Natural killer cell treated with Interleukin-12 subunit alpha and Interleukin-12 subunit beta and Interleukin-15 and Interleukin-18, amount 100 ng/mL, for 72 hours (primary cell): ENCODE measurements around the gene NOP58. TPM values are rescaled to one million over a fixed set of nuclear protein-coding genes. Genes with fewer than 3 reads are reported as not detected.

Experiments
- ATAC-seq, 2 donors: fragments of 150-1000 bp; cut with Tn5 transposase in 1 of 2; sonication (Bioruptor Pico), chemical (Tn5 transposase) in 1 of 2; 2 replicates each; pipeline ENCODE4 v1.10.0; 2021
- DNase-seq: peaks from one replicate; pipeline ENCODE4 v3.0.0; 2022; ENCODE audit warnings: low spot score
- H3K27ac Mint-ChIP-seq, 2 donors: 1 replicate in 1 of 2; 2 replicates in 1 of 2; pipeline ENCODE4 v1.8.0; 2022; ENCODE audit warnings: mixed read lengths in 2 of 2, mild to moderate bottlenecking in 1 of 2, moderate library complexity in 1 of 2
- H3K27me3 Mint-ChIP-seq, 2 donors: 1 replicate in 1 of 2; 2 replicates in 1 of 2; pipeline ENCODE4 v1.8.0; 2022; ENCODE audit warnings: mixed read lengths in 2 of 2
- H3K36me3 Mint-ChIP-seq: one replicate; pipeline ENCODE4 v1.8.0; 2022; ENCODE audit warnings: mixed read lengths
- H3K4me1 Mint-ChIP-seq, 2 donors: 1 replicate in 1 of 2; 2 replicates in 1 of 2; pipeline ENCODE4 v1.8.0; 2022; ENCODE audit warnings: low read depth in 2 of 2, mixed read lengths in 2 of 2, mild to moderate bottlenecking in 1 of 2
- H3K4me3 Mint-ChIP-seq: one replicate; pipeline ENCODE4 v1.8.0; 2022; ENCODE audit warnings: mixed read lengths
- H3K9me3 Mint-ChIP-seq: 2 replicates; pipeline ENCODE4 v1.8.0; 2022; ENCODE audit warnings: mixed read lengths
- total RNA-seq, 2 donors: library from RNA; stranded (reverse); gene quantifications; one replicate each; pipeline ENCODE4 v1.2.3, GENCODE V29; 2022

NOP58 gene
- total RNA-seq, 2 donors from 2014 or later, result 136 to 278 TPM

DNA sequence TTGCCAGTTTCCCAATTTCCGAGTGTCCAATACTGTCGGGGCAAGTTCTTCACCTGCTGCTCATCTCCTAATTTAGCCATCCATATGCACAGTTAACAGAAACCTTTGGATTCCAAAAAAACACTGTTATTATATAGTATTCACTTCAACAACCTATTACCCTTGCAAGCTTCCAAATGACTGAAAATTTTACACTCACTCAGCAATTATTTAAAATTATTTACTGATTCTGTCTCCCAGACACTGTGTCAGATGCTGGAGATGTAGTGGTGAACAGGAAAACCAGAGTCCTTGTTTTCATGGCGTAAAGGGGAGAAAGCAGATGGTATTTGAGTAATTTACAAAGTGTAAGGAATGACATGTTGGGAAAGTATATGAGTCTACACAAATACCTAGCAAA, 56.9 kb downstream of the NOP58 start:
- H3K4me1 Mint-ChIP-seq, result no peaks in the 10 kb centered on the region
- no peak for DNase-seq
- H3K4me3 Mint-ChIP-seq, result no peak overlapping the region
- no peaks in the 10 kb centered on the region for H3K9me3 Mint-ChIP-seq
- no peaks in the 10 kb centered on the region for H3K36me3 Mint-ChIP-seq
- H3K27me3 Mint-ChIP-seq, result no peaks in the 10 kb centered on the region
- no peak overlapping the region for H3K27ac Mint-ChIP-seq
- ATAC-seq, result no peak

DNA sequence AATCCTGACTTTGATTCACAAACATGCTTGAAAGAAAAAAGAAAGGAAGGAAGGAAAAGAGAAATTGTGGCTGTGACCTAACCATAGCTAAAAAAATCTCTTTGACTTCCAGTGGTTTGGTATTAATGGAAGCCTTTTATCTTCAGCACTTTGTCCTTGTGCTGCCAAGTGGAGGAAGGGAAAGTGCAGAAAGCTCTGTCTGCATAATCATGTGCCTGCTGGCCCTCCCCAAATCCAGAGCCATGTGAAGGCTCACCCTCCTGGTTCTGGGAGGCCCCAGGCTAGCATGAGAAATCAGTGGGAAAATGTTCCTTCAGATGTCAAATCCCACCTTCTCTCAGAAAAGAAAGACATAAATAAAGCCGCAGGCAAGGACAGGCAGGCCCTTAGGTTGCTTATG, 62.3 kb downstream of the NOP58 start:
- ATAC-seq, result no peak
- H3K4me1 Mint-ChIP-seq, result no peaks in the 10 kb centered on the region
- no peak for DNase-seq
- H3K9me3 Mint-ChIP-seq, result no peaks in the 10 kb centered on the region
- H3K4me3 Mint-ChIP-seq, result no peak overlapping the region
- H3K27ac Mint-ChIP-seq, result no peak overlapping the region
- no peaks in the 10 kb centered on the region for H3K27me3 Mint-ChIP-seq
- no peaks in the 10 kb centered on the region for H3K36me3 Mint-ChIP-seq

DNA sequence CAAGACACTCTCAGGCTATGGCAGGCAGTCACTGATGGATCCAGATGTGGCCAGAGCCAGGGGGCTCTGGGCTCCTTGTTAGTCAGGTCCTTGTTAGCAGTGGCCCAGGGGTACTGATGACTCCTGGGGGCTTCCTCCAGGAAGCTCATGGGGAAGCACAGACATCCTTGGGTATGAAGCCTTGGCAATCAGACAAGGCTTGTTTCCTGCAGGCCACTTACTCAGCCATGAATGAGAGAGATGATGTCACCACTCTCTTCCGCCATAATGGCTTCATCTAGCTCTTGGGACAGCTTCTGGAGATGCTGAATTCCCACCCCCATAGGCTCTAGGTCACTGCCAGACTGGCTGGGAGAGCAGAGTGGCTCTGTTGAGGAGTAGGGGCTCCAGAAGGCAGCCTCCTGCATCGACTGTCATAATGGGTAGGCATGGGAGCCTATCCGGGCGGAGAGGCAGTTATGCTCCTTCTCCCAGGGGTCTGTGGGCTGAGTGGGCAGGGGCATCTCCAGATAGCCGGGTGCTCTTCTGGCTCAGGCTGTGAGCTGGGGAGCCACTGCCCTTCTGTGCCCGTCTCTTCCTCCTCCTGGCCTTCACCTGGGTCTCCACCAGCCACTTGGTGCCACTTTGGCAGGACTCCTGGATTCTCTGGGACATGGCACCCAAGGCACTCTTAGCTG, 70.4 kb downstream of the NOP58 start:
- H3K36me3 Mint-ChIP-seq, result no peaks in the 10 kb centered on the region
- H3K4me1 Mint-ChIP-seq, result no peaks in the 10 kb centered on the region
- no peaks in the 10 kb centered on the region for H3K9me3 Mint-ChIP-seq
- ATAC-seq (no peak), DNase-seq (no peak)
- H3K27me3 Mint-ChIP-seq, result no peaks in the 10 kb centered on the region
- no peak overlapping the region for H3K27ac Mint-ChIP-seq
- H3K4me3 Mint-ChIP-seq, result no peak overlapping the region

DNA sequence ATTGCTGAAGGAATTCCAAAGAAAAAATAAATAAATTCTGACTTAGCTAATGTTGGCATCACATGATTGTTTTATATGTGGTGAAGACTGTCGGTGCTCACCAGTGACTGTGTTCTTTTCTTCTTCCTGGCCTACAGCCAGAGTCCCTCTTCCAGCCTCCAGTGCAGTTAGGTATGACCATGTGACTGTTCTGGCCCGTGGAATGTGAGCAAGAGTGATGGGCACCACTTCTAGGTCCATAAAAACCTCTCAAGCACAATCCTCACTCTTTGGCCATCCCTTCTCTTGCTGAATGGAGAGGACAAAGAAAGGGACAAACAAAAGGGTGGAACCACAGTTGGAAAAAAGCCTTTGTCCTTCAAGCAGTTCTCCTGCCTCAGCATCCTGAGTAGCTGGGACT, 71.6 kb downstream of the NOP58 start:
- no peaks in the 10 kb centered on the region for H3K27me3 Mint-ChIP-seq
- H3K4me3 Mint-ChIP-seq, result no peak overlapping the region
- no peaks in the 10 kb centered on the region for H3K9me3 Mint-ChIP-seq
- no peak overlapping the region for H3K27ac Mint-ChIP-seq
- no peaks in the 10 kb centered on the region for H3K36me3 Mint-ChIP-seq
- H3K4me1 Mint-ChIP-seq, result no peaks in the 10 kb centered on the region
- ATAC-seq (no peak), DNase-seq (no peak)

DNA sequence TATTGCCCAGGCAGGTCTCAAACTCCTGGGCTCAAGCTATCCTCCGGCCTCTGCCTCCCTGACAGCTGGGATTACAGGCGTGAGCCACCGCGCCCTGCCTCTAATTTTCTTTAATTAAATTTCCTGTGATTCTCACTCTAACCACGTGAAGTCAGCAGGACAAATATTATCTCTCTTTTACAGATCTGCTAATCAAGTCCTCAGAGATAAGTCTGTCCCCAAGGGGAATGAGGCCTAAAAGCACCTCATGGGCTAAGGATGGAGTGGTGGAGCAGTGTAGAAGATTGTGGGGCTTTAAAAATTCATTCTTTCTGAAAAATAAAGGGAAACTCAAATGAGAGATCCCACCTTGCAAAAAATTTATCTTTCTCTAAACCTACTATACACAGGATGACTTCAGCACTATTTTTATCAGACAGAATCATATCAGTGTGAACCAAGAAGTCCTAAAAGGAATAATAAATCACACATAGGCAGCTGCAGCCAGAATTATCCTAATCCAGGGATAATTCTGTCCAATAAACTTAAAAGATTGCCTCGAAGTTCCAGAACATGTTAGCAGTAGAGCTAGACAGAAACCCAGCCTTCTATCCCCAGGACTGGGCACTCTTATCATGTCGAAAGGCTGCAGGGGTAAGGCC, 72.3 kb downstream of the NOP58 start:
- no peak for ATAC-seq
- no peaks in the 10 kb centered on the region for H3K27me3 Mint-ChIP-seq
- no peak overlapping the region for H3K4me3 Mint-ChIP-seq

DNA sequence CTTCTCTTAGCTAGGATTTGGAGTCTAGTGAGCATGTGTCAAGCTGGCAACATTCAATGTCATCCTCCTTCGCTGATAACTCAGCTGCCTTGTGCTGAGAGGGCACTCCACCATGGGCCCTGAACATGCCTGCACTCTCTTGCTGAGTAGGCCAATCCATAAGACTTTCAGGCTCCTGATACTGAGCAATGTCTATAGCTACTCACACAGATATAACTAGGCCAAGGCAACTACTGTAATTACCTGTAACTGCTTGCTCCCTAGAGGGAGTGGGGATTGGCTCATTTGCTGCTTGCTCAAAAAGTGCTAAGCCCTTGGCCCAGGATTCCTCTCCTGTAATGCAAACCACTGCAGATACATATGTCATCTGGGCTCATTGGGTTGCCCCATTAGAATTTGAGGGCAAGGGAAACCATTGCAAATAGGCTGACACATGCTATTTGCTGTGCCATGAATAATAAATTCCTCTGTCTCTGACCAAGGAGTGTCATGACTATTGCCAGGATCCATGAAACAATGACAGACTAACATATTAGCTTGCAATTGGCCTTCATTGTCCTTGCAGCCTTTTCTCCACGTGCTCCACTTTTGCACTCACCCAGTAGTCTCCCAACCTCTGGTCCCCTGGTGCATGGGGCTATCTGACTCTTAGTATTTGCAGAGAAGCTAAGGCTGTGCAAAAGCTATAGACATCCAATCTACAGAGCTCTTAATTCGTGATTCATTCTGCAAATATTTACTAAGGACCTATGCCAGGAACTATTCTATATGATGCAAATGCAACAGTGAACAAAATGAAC, 73.7 kb downstream of the NOP58 start:
- H3K27me3 Mint-ChIP-seq, result no peaks in the 10 kb centered on the region
- no peak overlapping the region for H3K4me3 Mint-ChIP-seq
- no peaks in the 10 kb centered on the region for H3K4me1 Mint-ChIP-seq
- ATAC-seq (no peak), DNase-seq (no peak)
- no peak overlapping the region for H3K27ac Mint-ChIP-seq
- no peaks in the 10 kb centered on the region for H3K36me3 Mint-ChIP-seq
- H3K9me3 Mint-ChIP-seq, result no peaks in the 10 kb centered on the region

More for the DNA sequence above, 72.3 kb downstream of the NOP58 start:
- Mint-ChIP-seq H3K27ac (no peak overlapping the region), H3K36me3 (no peaks in the 10 kb centered on the region), H3K4me1 (no peaks in the 10 kb centered on the region), H3K9me3 (no peaks in the 10 kb centered on the region)
- no peak for DNase-seq

DNA sequence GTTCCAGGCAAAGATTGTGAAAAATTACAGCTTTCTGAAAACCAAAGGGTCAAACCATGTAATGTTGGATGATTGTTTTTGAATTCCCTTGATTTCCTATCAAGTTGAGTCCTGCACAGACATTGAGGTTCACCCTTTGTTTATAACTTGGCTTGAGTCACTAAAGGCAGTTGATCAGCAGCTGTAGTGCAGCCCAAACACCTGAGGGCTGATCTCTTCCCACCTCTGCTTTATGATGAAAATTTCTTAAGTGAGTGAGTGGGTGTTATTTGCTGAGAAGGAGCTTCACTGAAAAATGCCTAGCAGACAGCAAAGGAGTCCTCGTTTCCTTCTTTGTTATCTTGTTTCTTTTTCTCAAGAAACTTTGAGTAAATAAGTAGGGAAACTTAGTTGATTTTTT, 78.6 kb downstream of the NOP58 start:
- ATAC-seq (no peak), DNase-seq (no peak)
- Mint-ChIP-seq H3K27me3 (no peaks in the 10 kb centered on the region), H3K4me1 (no peaks in the 10 kb centered on the region), H3K4me3 (no peak overlapping the region), H3K9me3 (no peaks in the 10 kb centered on the region), H3K36me3 (no peaks in the 10 kb centered on the region), H3K27ac (no peak overlapping the region)

DNA sequence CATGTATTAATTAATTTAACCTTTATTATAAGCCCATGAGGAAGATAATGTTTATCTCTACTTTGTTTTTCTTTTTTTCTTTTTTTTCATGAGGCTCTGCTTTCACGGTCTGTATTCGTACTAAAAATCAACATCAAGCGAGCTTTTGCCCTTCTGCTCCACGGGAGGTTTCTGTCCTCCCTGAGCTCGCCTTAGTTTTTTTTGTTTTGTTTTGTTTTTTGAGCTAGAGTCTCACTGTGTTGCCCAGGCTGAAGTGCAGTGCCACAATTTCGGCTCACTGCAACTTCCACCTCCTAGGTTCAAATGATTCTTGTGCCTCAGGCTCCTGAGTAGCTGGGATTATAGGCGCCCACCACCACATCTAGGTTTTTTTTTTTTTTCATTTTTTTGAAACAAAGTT, 80.6 kb downstream of the NOP58 start:
- H3K27me3 Mint-ChIP-seq, result no peaks in the 10 kb centered on the region

More for the DNA sequence above, 80.6 kb downstream of the NOP58 start:
- no peak for DNase-seq
- no peaks in the 10 kb centered on the region for H3K36me3 Mint-ChIP-seq
- H3K27ac Mint-ChIP-seq, result no peak overlapping the region
- no peaks in the 10 kb centered on the region for H3K4me1 Mint-ChIP-seq
- no peak overlapping the region for H3K4me3 Mint-ChIP-seq
- ATAC-seq, result no peak
- H3K9me3 Mint-ChIP-seq, result no peaks in the 10 kb centered on the region

Other genes with a start within 250 kb of the NOP58 start
- gene FZD7, start 231.9 kb upstream of the NOP58 start, total RNA-seq, result 1 to 10 TPM in 1 of 2 donors, under 1 TPM in 1; 0.67 to 1.6 TPM
- not detected for gene KIAA2012, start 192.5 kb upstream of the NOP58 start, total RNA-seq
- 10 to 100 TPM; 92.0 to 94.1 TPM for gene SUMO1, start 27.2 kb upstream of the NOP58 start, total RNA-seq
- gene BMPR2, start 110.6 kb downstream of the NOP58 start, total RNA-seq, result 10 to 100 TPM in 1 of 2 donors, 1 to 10 TPM in 1; 5.9 to 11.9 TPM